ENCODE data around the gene RWDD4.

RWDD4 gene

DNA sequence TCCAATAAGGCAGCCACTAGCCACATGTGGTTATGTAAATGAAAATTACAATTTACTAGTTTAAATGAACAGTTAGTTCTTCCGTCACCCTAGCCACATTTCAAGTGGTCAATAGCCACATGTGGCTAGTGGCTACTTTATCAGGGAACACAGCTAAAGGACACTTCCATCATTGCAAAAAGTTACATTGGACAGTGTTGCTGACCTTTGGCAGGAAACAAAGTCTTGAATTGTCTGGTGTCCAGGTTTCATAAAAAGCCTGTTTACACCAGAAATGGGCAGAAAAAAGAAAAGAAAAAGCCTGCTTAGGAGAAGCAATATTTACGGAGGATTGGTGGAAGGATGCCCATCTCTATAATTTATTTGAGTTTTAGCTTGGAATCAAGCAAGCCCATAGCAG lies 38.6 kb downstream of the RWDD4 start:
- peaks cover 3% of the 10 kb centered on the region for H3K9me3 Mint-ChIP-seq
- H3K27me3 Mint-ChIP-seq (ENCODE audit: low read depth, poor library complexity), result no peaks in the 10 kb centered on the region
- no peak overlapping the region for H3K27ac Mint-ChIP-seq
- no peaks in the 10 kb centered on the region for H3K36me3 Mint-ChIP-seq (ENCODE audit: low read depth)
- H3K4me1 Mint-ChIP-seq, result peaks cover 12% of the 10 kb centered on the region
- no peak overlapping the region for H3K4me3 Mint-ChIP-seq
- DNase-seq, result no peak
- TF ChIP-seq, protein P1, sequence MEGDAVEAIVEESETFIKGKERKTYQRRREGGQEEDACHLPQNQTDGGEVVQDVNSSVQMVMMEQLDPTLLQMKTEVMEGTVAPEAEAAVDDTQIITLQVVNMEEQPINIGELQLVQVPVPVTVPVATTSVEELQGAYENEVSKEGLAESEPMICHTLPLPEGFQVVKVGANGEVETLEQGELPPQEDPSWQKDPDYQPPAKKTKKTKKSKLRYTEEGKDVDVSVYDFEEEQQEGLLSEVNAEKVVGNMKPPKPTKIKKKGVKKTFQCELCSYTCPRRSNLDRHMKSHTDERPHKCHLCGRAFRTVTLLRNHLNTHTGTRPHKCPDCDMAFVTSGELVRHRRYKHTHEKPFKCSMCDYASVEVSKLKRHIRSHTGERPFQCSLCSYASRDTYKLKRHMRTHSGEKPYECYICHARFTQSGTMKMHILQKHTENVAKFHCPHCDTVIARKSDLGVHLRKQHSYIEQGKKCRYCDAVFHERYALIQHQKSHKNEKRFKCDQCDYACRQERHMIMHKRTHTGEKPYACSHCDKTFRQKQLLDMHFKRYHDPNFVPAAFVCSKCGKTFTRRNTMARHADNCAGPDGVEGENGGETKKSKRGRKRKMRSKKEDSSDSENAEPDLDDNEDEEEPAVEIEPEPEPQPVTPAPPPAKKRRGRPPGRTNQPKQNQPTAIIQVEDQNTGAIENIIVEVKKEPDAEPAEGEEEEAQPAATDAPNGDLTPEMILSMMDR (IDR thresholded peaks at IDR 0.05), result no peak

DNA sequence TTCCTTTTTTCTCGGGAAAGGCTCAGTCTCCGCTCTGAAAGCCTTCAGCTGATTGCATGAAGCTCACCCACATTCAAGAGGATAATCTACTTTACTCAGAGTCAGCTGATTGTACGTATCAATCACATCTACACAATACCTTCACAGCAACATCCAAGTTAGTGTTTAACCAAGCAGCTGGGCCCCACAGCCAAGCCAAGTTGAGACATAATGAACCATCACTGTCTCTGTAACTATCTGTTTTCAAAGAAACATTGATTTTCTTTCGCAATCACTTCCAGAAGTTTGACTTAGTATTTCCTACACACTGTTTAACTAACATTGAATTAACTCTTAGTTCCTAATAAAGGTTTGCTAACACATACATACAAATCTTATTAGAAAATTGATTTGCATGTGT lies 40.3 kb downstream of the RWDD4 start:
- Mint-ChIP-seq H3K4me3 (no peak overlapping the region), H3K9me3 (peaks cover 3% of the 10 kb centered on the region), H3K36me3 (ENCODE audit: low read depth) (no peaks in the 10 kb centered on the region), H3K27me3 (ENCODE audit: low read depth, poor library complexity) (peaks cover 3% of the 10 kb centered on the region), H3K4me1 (peaks cover 12% of the 10 kb centered on the region), H3K27ac (peak overlapping the region; percentile 55)
- TF ChIP-seq, protein P1 (IDR thresholded peaks at IDR 0.05), result no peak
- DNase-seq, result no peak

DNA sequence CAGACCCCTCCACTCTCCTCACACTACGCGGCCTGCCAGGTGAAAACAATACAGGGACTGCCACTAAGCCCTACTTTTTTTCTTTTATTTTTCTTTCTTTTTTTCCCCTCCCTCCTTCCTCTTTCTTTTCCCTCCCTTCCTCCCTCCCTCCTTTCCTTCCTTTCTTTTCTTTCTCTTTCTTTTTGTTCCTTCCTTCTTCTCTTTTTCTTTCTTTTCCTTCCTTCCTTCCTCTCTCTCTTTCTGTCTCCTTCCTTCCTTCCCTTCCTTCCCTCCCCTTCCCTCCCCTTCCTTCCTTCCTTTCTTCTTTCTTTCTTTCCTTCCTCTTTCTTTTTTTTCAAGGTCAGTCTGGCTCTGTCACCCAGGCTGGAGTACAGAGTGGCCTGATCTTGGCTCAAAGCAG lies 41.9 kb downstream of the RWDD4 start:
- no peak for DNase-seq
- TF ChIP-seq, protein P1 (IDR thresholded peaks at IDR 0.05), result no peak
- Mint-ChIP-seq H3K4me1 (peaks cover 17% of the 10 kb centered on the region), H3K9me3 (peaks cover 3% of the 10 kb centered on the region), H3K36me3 (ENCODE audit: low read depth) (no peaks in the 10 kb centered on the region), H3K27me3 (ENCODE audit: low read depth, poor library complexity) (peaks cover 3% of the 10 kb centered on the region), H3K4me3 (no peak overlapping the region), H3K27ac (peak overlapping the region; percentile 54)

DNA sequence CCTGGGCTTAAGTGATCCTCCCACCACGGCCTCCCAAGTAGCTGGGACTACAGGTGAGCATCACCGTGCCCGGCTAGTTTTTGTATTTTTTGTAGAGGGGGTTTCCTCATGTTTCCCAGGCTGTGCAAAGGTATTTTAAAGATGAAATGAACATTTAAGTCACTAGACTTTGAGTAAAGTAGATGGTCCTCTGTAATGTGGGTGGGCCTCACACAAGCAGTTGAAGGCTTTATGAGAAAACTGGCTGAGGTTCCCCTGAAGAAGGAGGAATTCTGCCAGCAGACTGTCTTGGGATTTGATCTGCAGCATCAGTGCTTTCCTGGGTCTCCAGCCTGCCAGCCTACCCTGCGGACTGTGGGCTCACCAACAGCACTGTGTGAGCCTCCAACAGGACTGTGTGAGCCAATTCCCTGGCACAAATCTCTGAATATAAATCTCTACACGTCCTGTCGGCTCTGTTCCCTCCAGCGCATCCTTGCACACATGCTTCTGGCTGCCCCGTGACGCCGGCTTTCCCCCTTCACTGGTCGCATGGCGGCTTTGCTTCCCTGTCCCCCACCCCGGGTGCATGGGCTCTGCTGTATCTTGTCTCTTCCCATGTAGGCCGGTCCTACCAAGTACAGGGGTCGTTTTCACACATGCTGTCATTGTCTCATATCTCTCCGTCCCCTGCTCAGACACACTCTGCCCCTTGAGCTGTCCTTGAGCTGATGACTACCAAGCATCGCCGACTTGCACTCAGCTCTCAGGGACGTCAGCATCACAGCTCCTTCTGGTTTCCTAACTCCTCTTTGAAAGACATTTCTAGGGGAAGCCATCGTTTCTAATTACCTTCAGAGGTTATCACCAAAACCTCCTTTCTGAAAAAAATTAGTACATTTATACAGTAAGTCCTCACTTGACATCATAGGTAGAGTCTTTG lies 46.4 kb downstream of the RWDD4 start:
- Mint-ChIP-seq H3K27me3 (ENCODE audit: low read depth, poor library complexity) (peaks cover 3% of the 10 kb centered on the region), H3K4me3 (no peak overlapping the region), H3K9me3 (peaks cover 3% of the 10 kb centered on the region), H3K4me1 (peaks cover 23% of the 10 kb centered on the region), H3K36me3 (ENCODE audit: low read depth) (no peaks in the 10 kb centered on the region), H3K27ac (no peak overlapping the region)
- TF ChIP-seq, protein P1 (IDR thresholded peaks at IDR 0.05), result no peak
- no peak for DNase-seq

DNA sequence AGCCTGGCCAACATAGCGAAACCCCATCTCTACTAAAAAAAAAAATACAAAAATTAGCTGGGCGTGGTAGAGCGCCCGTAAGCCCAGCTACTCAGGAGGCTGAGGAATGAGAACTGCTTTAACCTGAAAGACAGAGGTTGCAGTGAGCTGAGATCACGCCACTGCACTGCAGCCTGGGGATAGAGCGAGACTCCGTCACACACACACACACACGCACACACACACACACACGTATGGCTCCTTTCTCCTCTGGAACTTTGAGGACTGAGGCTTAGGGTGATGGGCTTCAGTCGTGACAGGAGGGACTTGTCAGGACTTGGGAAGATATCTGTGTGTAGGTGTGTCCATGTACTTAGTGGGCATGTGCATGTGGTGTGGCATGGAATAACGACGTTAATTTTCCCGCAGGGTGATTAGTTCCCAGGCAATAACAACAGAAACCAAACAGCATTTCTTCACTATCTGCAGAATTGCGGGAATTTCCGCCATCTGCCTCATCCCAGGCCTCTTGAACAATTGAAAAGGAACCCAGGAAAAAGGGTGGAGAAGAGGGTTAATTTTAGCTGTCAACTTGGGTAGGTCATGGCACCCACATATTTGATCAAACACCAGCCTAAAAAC lies 47.7 kb downstream of the RWDD4 start:
- H3K27ac Mint-ChIP-seq, result no peak overlapping the region
- H3K27me3 Mint-ChIP-seq (ENCODE audit: low read depth, poor library complexity), result peaks cover 3% of the 10 kb centered on the region
- TF ChIP-seq, protein P1 (IDR thresholded peaks at IDR 0.05), result no peak
- peaks cover 23% of the 10 kb centered on the region for H3K4me1 Mint-ChIP-seq
- H3K4me3 Mint-ChIP-seq, result no peak overlapping the region
- no peak for DNase-seq
- H3K9me3 Mint-ChIP-seq, result no peaks in the 10 kb centered on the region
- no peaks in the 10 kb centered on the region for H3K36me3 Mint-ChIP-seq (ENCODE audit: low read depth)
